BE2C (cell line): Measurements from ENCODE around the gene TSEN2.
"Not testable (repeated sequence)": the region's sequence is repeated elsewhere in the genome, so short reads cannot be mapped to it uniquely, and the experiment has no call there.

Experiments
- DNase-seq: peaks from one replicate; pipeline ENCODE4 v3.0.0-alpha.2; 2020
- H3K27me3 ChIP-seq: fragments of 250-450 bp; sonication (Bioruptor Pico); 2 replicates; pipeline ENCODE4 v1.5.1; 2020; ENCODE audit warnings: mild to moderate bottlenecking
- H3K36me3 ChIP-seq: fragments of 250-450 bp; sonication (Bioruptor Pico); 2 replicates; pipeline ENCODE4 v1.5.1; 2020; ENCODE audit warnings: mild to moderate bottlenecking
- H3K4me1 ChIP-seq: fragments of 250-450 bp; sonication (Bioruptor Pico); 2 replicates; pipeline ENCODE4 v1.5.1; 2020
- H3K4me3 ChIP-seq: 2 replicates; pipeline ENCODE4 v1.5.1; 2011; ENCODE audit warnings: low read depth, low read length
- H3K9me3 ChIP-seq: fragments of 250-450 bp; sonication (Bioruptor Pico); 2 replicates; pipeline ENCODE4 v1.5.1; 2020
- TF ChIP-seq, protein P1 (sequence below): IDR thresholded peaks from 2 replicates; pipeline ENCODE4 v1.5.1; 2012; ENCODE audit warnings: mild to moderate bottlenecking, low read depth, low read length

TSEN2 gene

DNA sequence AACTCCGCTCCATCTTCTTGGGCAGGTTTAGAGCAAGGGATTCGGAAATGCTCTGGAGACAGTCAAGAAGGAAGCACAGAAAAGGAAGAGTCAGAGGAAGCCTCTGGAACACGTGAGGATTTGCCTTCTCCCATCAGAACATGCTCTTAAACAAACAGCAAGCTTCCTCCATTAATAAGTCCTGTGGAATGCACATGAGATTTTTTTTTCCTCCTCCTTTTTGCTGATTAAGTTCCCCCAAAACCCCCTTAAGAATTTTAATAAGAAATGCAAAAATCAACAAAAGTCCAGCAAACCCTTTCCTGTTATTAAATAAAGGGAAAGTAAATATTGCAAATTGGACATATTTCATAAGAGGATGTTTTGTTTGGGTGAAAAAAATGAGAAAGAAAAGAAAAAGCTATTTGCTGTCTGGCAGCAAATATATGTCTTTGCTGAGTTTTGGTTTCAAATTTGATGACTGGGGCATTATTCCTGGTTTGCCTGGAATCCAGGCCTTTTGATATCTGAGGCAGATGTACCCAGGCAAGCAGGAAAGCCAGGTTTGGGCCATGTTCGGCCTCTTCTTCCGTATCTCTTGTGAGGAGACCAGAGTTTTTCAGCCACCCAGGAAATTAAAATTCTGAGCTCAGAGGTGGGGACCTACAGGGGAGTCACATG, 7.9 kb upstream of the TSEN2 start:
- Histone ChIP-seq H3K4me1 (no peaks in the 10 kb centered on the region), H3K36me3 (no peaks in the 10 kb centered on the region)
- DNase-seq, result no peak

DNA sequence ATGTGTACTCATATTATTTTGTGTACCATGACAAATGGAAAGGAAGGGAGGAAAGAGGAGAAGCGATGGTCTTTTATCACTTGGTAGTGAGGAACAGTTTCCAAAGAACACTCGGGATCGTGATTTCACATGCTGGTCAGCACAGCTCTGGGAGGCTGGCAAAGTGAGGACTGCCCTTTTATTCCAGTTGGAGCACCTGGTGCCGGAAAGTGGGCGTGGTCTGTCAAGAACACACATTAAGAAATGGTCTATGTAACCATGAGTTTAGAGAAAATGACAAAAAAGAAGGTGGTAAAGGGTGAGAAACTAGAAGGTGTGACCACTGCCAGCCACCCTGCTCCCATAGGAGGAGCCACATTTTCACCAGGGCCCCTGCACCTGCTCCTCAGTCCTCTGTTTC, 7.0 kb upstream of the TSEN2 start:
- no peaks in the 10 kb centered on the region for H3K27me3 ChIP-seq
- TF ChIP-seq, protein P1, sequence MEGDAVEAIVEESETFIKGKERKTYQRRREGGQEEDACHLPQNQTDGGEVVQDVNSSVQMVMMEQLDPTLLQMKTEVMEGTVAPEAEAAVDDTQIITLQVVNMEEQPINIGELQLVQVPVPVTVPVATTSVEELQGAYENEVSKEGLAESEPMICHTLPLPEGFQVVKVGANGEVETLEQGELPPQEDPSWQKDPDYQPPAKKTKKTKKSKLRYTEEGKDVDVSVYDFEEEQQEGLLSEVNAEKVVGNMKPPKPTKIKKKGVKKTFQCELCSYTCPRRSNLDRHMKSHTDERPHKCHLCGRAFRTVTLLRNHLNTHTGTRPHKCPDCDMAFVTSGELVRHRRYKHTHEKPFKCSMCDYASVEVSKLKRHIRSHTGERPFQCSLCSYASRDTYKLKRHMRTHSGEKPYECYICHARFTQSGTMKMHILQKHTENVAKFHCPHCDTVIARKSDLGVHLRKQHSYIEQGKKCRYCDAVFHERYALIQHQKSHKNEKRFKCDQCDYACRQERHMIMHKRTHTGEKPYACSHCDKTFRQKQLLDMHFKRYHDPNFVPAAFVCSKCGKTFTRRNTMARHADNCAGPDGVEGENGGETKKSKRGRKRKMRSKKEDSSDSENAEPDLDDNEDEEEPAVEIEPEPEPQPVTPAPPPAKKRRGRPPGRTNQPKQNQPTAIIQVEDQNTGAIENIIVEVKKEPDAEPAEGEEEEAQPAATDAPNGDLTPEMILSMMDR, result no peak
- DNase-seq, result no peak
- no peaks in the 10 kb centered on the region for H3K9me3 ChIP-seq
- H3K4me3 ChIP-seq, result no peak overlapping the region
- H3K4me1 ChIP-seq, result no peaks in the 10 kb centered on the region
- H3K36me3 ChIP-seq, result no peaks in the 10 kb centered on the region

More for the DNA sequence above, 7.9 kb upstream of the TSEN2 start:
- TF ChIP-seq, protein P1, result no peak
- no peaks in the 10 kb centered on the region for H3K9me3 ChIP-seq
- no peak overlapping the region for H3K4me3 ChIP-seq
- no peaks in the 10 kb centered on the region for H3K27me3 ChIP-seq

DNA sequence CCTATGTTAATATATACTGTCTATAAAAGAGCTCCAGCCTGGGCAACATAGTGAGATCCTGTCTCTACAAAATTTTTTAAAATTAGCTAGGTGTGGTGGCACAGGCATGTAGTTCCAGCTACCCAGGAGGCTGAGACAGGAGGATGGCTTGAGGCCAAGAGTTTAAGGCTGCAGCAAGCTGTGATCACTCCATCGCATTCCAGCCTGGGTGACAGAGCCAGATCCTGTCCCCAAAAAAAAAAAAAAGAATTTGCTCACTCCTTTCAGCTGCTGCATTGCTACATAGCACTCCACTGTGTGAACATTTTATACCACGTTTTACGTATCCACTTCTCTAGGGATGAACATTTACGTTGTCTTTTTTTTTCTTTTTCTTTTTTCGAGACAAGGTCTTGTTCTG, 6.0 kb upstream of the TSEN2 start:
- no peak overlapping the region for H3K4me3 ChIP-seq
- H3K9me3 ChIP-seq, result no peaks in the 10 kb centered on the region
- DNase-seq, result no peak
- H3K4me1 ChIP-seq, result no peaks in the 10 kb centered on the region
- no peaks in the 10 kb centered on the region for H3K36me3 ChIP-seq
- TF ChIP-seq, protein P1, result no peak
- H3K27me3 ChIP-seq, result no peaks in the 10 kb centered on the region

DNA sequence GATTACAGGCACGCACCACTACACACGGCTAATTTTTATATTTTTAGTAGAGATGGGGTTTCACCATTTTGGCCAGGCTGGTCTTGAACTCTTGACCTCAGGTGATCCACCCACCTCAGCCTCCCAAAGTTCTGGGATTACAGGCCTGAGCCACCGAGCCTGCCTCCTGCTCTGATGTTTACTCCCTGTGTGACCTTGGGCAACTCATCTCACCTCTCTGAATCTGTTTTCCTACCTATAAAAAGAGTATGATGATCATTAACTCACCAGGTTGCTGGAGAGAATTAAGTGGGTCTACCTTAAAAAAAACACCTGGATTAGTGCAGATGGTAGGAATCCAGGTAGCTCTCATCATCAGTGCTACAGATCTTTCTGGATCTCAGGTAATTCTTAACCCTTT, 5.1 kb upstream of the TSEN2 start:
- DNase-seq, H3K9me3 ChIP-seq, H3K36me3 ChIP-seq, H3K4me1 ChIP-seq, H3K27me3 ChIP-seq, H3K4me3 ChIP-seq: not testable (repeated sequence)

DNA sequence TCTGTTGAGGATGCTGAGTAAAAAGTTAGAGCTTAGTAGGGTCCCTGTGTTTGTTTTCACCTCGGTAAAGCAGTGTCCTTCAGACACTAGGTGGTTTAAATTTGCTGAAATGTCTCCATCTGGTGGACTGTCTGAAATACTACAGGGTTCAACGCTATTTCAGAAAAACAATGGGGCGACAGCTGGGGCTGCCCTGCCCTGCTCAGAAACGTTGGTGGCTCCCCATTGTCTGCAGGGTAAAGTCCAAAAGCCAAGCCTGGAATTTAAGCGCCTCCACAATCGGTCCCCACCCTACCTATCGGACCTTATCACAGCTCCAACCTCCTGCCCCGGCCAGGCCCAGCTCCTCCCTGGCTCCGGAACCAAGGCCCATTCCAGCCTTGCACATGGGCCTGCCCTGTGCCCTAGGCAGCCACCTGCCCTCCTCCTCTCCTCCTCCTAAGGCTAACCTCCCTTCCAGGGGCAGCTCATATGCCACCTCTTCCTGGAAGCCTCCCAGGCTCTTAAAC, 4.3 kb upstream of the TSEN2 start:
- Histone ChIP-seq H3K4me1 (no peaks in the 10 kb centered on the region), H3K9me3 (no peaks in the 10 kb centered on the region), H3K36me3 (no peaks in the 10 kb centered on the region), H3K4me3 (no peak overlapping the region), H3K27me3 (no peaks in the 10 kb centered on the region)
- TF ChIP-seq, protein P1, result peak; percentile 62
- DNase-seq, result no peak

DNA sequence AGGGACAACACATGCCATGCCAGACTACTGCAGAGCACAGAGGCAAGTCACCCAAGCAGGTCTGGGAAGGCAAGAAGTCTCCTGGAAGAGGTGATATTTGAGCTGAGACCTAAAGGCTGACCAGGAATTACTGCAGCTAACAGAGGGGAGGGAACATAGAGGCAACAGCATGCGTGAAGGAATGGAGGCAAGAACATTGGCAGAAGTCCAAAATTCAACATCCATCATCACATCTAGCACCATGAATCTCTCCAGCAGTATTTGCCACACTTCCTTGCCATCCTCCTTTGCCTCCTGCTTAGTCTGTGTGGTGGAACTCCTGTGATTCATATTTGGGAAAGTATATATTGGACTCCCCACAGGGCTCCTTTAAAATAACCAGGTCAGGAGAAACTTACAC, 870 bp upstream of the TSEN2 start:
- Histone ChIP-seq H3K9me3 (no peaks in the 10 kb centered on the region), H3K4me1 (no peaks in the 10 kb centered on the region), H3K36me3 (no peaks in the 10 kb centered on the region), H3K4me3 (peak overlapping the region; percentile 51), H3K27me3 (no peaks in the 10 kb centered on the region)
- DNase-seq, result no peak
- TF ChIP-seq, protein P1, result no peak

DNA sequence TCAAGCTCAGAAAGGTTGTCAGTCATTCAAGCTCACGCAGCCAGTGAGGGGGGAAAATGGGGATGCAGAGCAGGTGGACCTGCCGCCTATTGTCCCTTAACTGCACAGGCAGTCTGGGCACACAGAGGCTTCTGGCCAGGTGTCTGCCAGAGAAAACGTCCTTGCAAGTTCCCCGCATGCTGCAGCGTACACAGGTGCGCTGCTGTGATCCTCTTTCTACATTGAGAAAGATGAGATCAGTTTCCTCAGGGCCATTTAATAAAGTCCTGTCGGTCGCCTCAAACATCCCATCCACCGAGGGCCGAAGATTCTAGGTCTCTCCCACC, 445 bp upstream of the TSEN2 start:
- Histone ChIP-seq H3K4me1 (no peaks in the 10 kb centered on the region), H3K4me3 (peak overlapping the region; percentile 51), H3K9me3 (no peaks in the 10 kb centered on the region), H3K27me3 (no peaks in the 10 kb centered on the region), H3K36me3 (no peaks in the 10 kb centered on the region)
- TF ChIP-seq, protein P1, result no peak
- DNase-seq, result no peak
